GM10266 (cell line): ENCODE data around the gene RFX7.

Experiments used
- DNase-seq: peaks from one replicate; pipeline ENCODE4 v3.0.0; 2012; ENCODE audit errors: extremely low spot score
- CTCF ChIP-seq: IDR thresholded peaks from 2 replicates; pipeline ENCODE4 v1.5.1; 2012; ENCODE audit warnings: mild to moderate bottlenecking, low read depth; ENCODE audit not compliant: control insufficient read depth, insufficient read depth; ENCODE audit errors: missing control alignments

The RFX7 gene

GRCh38 chr15:56228854-56229253, 14.8 kb downstream of the RFX7 start:
- DNase-seq, result no peak
- no peak for TF ChIP-seq CTCF

GRCh38 chr15:56228352-56228751, 15.3 kb downstream of the RFX7 start:
- no peak for DNase-seq
- no peak for TF ChIP-seq CTCF

- no peak for TF ChIP-seq CTCF
- DNase-seq, result no peak
Observed at GRCh38 chr15:56227780-56228179, 15.9 kb downstream of the RFX7 start.

- no peak for DNase-seq
- no peak for TF ChIP-seq CTCF
Observed at GRCh38 chr15:56227306-56227705, 16.4 kb downstream of the RFX7 start.

GRCh38 chr15:56225520-56225919, 18.2 kb downstream of the RFX7 start:
- no peak for DNase-seq
- no peak for TF ChIP-seq CTCF

- TF ChIP-seq CTCF, result no peak
- DNase-seq, result no peak
Observed at GRCh38 chr15:56222302-56222701, 21.4 kb downstream of the RFX7 start.

- no peak for TF ChIP-seq CTCF
- no peak for DNase-seq
Observed at GRCh38 chr15:56217341-56217740, 26.3 kb downstream of the RFX7 start.
